WTC11 (cell line): ENCODE measurements around the gene TPST2. TPM values are rescaled to one million over a fixed set of nuclear protein-coding genes. Genes with fewer than 3 reads are reported as not detected.

Experiments
- ATAC-seq: fragments of 200-7000 bp; cut with Tn5 transposase; 2 replicates; pipeline ENCODE4 v1.10.0; 2021; ENCODE audit warnings: mild to moderate bottlenecking, moderate library complexity
- CTCF ChIA-PET: fragments of 300-600 bp; sonication (Branson Sonifier 250); formaldehyde crosslinking; loops from one replicate; lab custom pipeline; 2021; ENCODE audit warnings: antibody characterized with exemption; lab: Charles Lee
- POLR2A ChIA-PET: fragments of 350-600 bp; sonication (Branson Sonifier 250); formaldehyde crosslinking; loops from one replicate; lab custom pipeline; 2021; ENCODE audit warnings: antibody characterized with exemption; lab: Charles Lee
- DNase-seq: peaks from one replicate; pipeline ENCODE4 v3.0.0; 2021; ENCODE audit warnings: low spot score
- H3K27ac Mint-ChIP-seq: 2 replicates; pipeline ENCODE4 v1.8.0; 2021; ENCODE audit warnings: mixed read lengths
- H3K27me3 Mint-ChIP-seq: 2 replicates; pipeline ENCODE4 v1.8.0; 2021; ENCODE audit warnings: low read depth, mild to moderate bottlenecking, moderate library complexity, mixed read lengths
- H3K36me3 Mint-ChIP-seq: 2 replicates; pipeline ENCODE4 v1.8.0; 2021; ENCODE audit warnings: mixed read lengths
- H3K4me1 Mint-ChIP-seq: 2 replicates; pipeline ENCODE4 v1.8.0; 2022; ENCODE audit warnings: mixed read lengths
- H3K4me3 Mint-ChIP-seq: 2 replicates; pipeline ENCODE4 v1.8.0; 2021; ENCODE audit warnings: mild to moderate bottlenecking, moderate library complexity, mixed read lengths
- H3K9me3 Mint-ChIP-seq: 2 replicates; pipeline ENCODE4 v1.8.0; 2021; ENCODE audit warnings: mixed read lengths
- AR ChIP-seq: fragments of 250-450 bp; sonication (Bioruptor Pico); IDR thresholded peaks from 2 replicates; pipeline ENCODE4 v1.9.0; 2021; ENCODE audit warnings: mild to moderate bottlenecking
- ATF3 ChIP-seq: sonication (generic); formaldehyde crosslinking; conservative IDR thresholded peaks from 2 replicates; pipeline ENCODE4 v1.8.1; 2022; ENCODE audit warnings: mild to moderate bottlenecking, missing genetic modification reagents
- CBFB ChIP-seq: sonication (generic); formaldehyde crosslinking; IDR thresholded peaks from 2 replicates; pipeline ENCODE4 v1.8.1; 2022; ENCODE audit warnings: mild to moderate bottlenecking, low read depth, missing genetic modification reagents
- ETV6 ChIP-seq: sonication (generic); formaldehyde crosslinking; IDR thresholded peaks from 2 replicates; pipeline ENCODE4 v1.8.1; 2022; ENCODE audit warnings: mild to moderate bottlenecking, missing genetic modification reagents
- GTF2I ChIP-seq: fragments of 250-450 bp; sonication (Bioruptor Pico); conservative IDR thresholded peaks from 2 replicates; pipeline ENCODE4 v1.4.0; 2021; ENCODE audit warnings: mild to moderate bottlenecking
- JAZF1 ChIP-seq: fragments of 250-450 bp; sonication (Bioruptor Pico); IDR thresholded peaks from 2 replicates; pipeline ENCODE4 v1.9.0; 2021; ENCODE audit warnings: moderate library complexity, mild to moderate bottlenecking, inconsistent platforms
- JUN ChIP-seq: sonication (generic); formaldehyde crosslinking; IDR thresholded peaks from 2 replicates; pipeline ENCODE4 v1.8.0; 2023; ENCODE audit warnings: mild to moderate bottlenecking, missing genetic modification reagents
- MLX ChIP-seq: sonication (generic); formaldehyde crosslinking; IDR thresholded peaks from 2 replicates; pipeline ENCODE4 v1.8.1; 2023; ENCODE audit warnings: mild to moderate bottlenecking, missing genetic modification reagents, moderate library complexity
- NFATC4 ChIP-seq: fragments of 250-450 bp; sonication (Bioruptor Pico); IDR thresholded peaks from 2 replicates; pipeline ENCODE4 v1.9.0; 2021; ENCODE audit warnings: mild to moderate bottlenecking
- NFYB ChIP-seq: sonication (generic); formaldehyde crosslinking; conservative IDR thresholded peaks from 2 replicates; pipeline ENCODE4 v1.8.0; 2022; ENCODE audit warnings: low read depth, missing genetic modification reagents
- NR2C2 ChIP-seq: sonication (generic); formaldehyde crosslinking; IDR thresholded peaks from 2 replicates; pipeline ENCODE4 v1.8.0; 2022; ENCODE audit warnings: mild to moderate bottlenecking, missing genetic modification reagents
- SOX15 ChIP-seq: fragments of 250-450 bp; sonication (Bioruptor Pico); IDR thresholded peaks from 2 replicates; pipeline ENCODE4 v1.9.0; 2021; ENCODE audit warnings: mild to moderate bottlenecking
- ZNF138 ChIP-seq: sonication (generic); formaldehyde crosslinking; conservative IDR thresholded peaks from 2 replicates; pipeline ENCODE4 v1.8.1; 2022; ENCODE audit warnings: mild to moderate bottlenecking, moderate library complexity, missing genetic modification reagents
- ZNF232 ChIP-seq: sonication (generic); formaldehyde crosslinking; IDR thresholded peaks from 2 replicates; pipeline ENCODE4 v1.8.0; 2022; ENCODE audit warnings: mild to moderate bottlenecking, missing genetic modification reagents
- ZNF263 ChIP-seq: sonication (generic); formaldehyde crosslinking; IDR thresholded peaks from 2 replicates; pipeline ENCODE4 v1.8.1; 2022; ENCODE audit warnings: low read depth, mild to moderate bottlenecking, moderate library complexity, missing genetic modification reagents
- ZNF512 ChIP-seq: sonication (generic); formaldehyde crosslinking; IDR thresholded peaks from 2 replicates; pipeline ENCODE4 v1.8.1; 2022; ENCODE audit warnings: missing genetic modification reagents, borderline replicate concordance
- ZSCAN18 ChIP-seq: fragments of 250-450 bp; sonication (Bioruptor Pico); IDR thresholded peaks from 2 replicates; pipeline ENCODE4 v2.1.2; 2022; ENCODE audit warnings: mild to moderate bottlenecking, moderate library complexity
- total RNA-seq: library from RNA; stranded (reverse); gene quantifications from 3 replicates; pipeline ENCODE4 v1.2.3, GENCODE V29; 2021
- TF ChIP-seq, protein P1 (sequence below): sonication (generic); formaldehyde crosslinking; IDR thresholded peaks from 2 replicates; pipeline ENCODE4 v1.8.1; 2022; ENCODE audit warnings: mild to moderate bottlenecking, moderate library complexity, missing genetic modification reagents
- TF ChIP-seq, protein P2 (sequence below): sonication (generic); formaldehyde crosslinking; IDR thresholded peaks from 2 replicates; pipeline ENCODE4 v1.8.1; 2023; ENCODE audit warnings: mild to moderate bottlenecking, moderate library complexity, missing genetic modification reagents
- TF ChIP-seq, protein P3 (sequence below): fragments of 250-450 bp; sonication (Bioruptor Pico); IDR thresholded peaks from 2 replicates; pipeline ENCODE4 v1.8.0; 2021; ENCODE audit warnings: mild to moderate bottlenecking

The TPST2 gene
- total RNA-seq, 1 experiment from 2014 or later, result 84.2 TPM

DNA sequence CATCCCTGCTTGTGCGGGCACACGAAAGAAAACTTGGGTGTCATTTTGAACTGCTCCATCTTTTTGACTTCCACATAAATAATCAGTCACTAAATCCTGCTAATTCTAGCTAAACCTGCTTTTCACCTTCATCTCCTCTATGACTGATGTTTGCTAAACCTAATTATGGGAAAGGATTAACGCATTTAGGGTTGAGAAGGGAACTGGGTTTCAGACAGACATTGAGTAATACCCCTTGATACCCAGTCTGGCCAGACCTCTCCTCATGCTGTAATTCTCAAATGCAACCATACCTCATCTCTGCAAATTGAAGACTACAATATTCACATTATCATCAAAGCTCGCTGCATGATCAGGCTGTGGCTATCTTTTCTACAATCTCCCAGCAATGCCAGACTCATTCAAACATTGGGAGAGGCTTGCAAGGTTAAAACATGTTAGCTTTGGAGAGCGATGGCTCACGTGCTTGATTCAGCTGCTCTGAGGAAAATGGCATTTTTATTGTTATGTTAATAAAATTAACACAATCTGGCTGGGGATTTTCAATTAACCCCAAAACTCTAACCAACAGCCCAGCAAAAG is 108.7 kb downstream of the TPST2 start:
- no peak for ATAC-seq
- Mint-ChIP-seq H3K4me1 (peaks cover 45% of the 10 kb centered on the region), H3K27ac (peak overlapping the region; percentile 42; the same call in 1 of the 2 replicates), H3K36me3 (peaks cover 34% of the 10 kb centered on the region), H3K4me3 (peak overlapping the region; percentile 9; the same call in 1 of the 2 replicates), H3K27me3 (no peaks in the 10 kb centered on the region), H3K9me3 (no peaks in the 10 kb centered on the region)
- no peak for DNase-seq
- ChIA-PET CTCF (interaction anchor here (0.7 to 4.8 kb wide), 5 partner anchors 35 to 188 kb away, joined by 3 to 17 read pairs (median 4); no protein-coding TSS in a partner anchor), POLR2A (interaction anchor here (2.2 kb wide), 1 partner anchor 176 kb away, joined by 7 read pairs; the partner anchor contains the start of gene MIAT)
- no peak for TF ChIP-seq GTF2I
- TF ChIP-seq JUN (CRISPR knock-in tag), result no peak
- no peak for TF ChIP-seq NFATC4 (CRISPR knock-in tag)
- no peak for TF ChIP-seq JAZF1 (CRISPR knock-in tag)
- TF ChIP-seq CBFB (CRISPR knock-in tag), result no peak
- TF ChIP-seq ZNF138 (CRISPR knock-in tag), result no peak
- no peak for TF ChIP-seq ETV6 (CRISPR knock-in tag)
- no peak for TF ChIP-seq ZNF512 (CRISPR knock-in tag)

GRCh38 chr22:26480611-26480932 is 109.4 kb downstream of the TPST2 start:
- no peak for TF ChIP-seq NFYB (CRISPR knock-in tag)
- TF ChIP-seq SOX15 (CRISPR knock-in tag), result no peak
- TF ChIP-seq ZNF263 (CRISPR knock-in tag), result no peak
- TF ChIP-seq ZNF138 (CRISPR knock-in tag), result no peak
- TF ChIP-seq ATF3 (CRISPR knock-in tag), result no peak
- TF ChIP-seq, protein P1, sequence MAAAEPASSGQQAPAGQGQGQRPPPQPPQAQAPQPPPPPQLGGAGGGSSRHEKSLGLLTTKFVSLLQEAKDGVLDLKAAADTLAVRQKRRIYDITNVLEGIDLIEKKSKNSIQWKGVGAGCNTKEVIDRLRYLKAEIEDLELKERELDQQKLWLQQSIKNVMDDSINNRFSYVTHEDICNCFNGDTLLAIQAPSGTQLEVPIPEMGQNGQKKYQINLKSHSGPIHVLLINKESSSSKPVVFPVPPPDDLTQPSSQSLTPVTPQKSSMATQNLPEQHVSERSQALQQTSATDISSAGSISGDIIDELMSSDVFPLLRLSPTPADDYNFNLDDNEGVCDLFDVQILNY, result no peak
- DNase-seq (no peak), ATAC-seq (no peak)
- ChIA-PET CTCF (interaction anchor here (0.5 kb wide), 1 partner anchor 88 kb away, joined by 3 read pairs; no protein-coding TSS in a partner anchor), POLR2A (no interaction called here)
- Mint-ChIP-seq H3K27me3 (no peaks in the 10 kb centered on the region), H3K4me3 (peak overlapping the region; percentile 12; the same call in 1 of the 2 replicates), H3K4me1 (peaks cover 44% of the 10 kb centered on the region), H3K9me3 (no peaks in the 10 kb centered on the region), H3K27ac (no peak overlapping the region), H3K36me3 (peaks cover 34% of the 10 kb centered on the region)

GRCh38 chr22:26479792-26480610 is 109.9 kb downstream of the TPST2 start:
- DNase-seq (no peak), ATAC-seq (no peak)
- Mint-ChIP-seq H3K36me3 (peaks cover 35% of the 10 kb centered on the region), H3K4me3 (peak overlapping the region; percentile 12), H3K27ac (peak overlapping the region; percentile 38), H3K4me1 (peaks cover 39% of the 10 kb centered on the region), H3K27me3 (no peaks in the 10 kb centered on the region), H3K9me3 (no peaks in the 10 kb centered on the region)
- POLR2A ChIA-PET, result no interaction called here
- CTCF ChIA-PET, result interaction anchor here (0.5 to 1.4 kb wide), 3 partner anchors 19 to 89 kb away, joined by 3 to 7 read pairs (median 3); no protein-coding TSS in a partner anchor
- TF ChIP-seq NR2C2 (no peak), ZNF232 (CRISPR knock-in tag) (no peak), ZSCAN18 (CRISPR knock-in tag) (no peak), MLX (CRISPR knock-in tag) (no peak), AR (CRISPR knock-in tag) (no peak)
- TF ChIP-seq, protein P2, sequence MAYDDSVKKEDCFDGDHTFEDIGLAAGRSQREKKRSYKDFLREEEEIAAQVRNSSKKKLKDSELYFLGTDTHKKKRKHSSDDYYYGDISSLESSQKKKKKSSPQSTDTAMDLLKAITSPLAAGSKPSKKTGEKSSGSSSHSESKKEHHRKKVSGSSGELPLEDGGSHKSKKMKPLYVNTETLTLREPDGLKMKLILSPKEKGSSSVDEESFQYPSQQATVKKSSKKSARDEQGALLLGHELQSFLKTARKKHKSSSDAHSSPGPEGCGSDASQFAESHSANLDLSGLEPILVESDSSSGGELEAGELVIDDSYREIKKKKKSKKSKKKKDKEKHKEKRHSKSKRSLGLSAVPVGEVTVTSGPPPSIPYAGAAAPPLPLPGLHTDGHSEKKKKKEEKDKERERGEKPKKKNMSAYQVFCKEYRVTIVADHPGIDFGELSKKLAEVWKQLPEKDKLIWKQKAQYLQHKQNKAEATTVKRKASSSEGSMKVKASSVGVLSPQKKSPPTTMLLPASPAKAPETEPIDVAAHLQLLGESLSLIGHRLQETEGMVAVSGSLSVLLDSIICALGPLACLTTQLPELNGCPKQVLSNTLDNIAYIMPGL (CRISPR knock-in tag), result no peak
- TF ChIP-seq, protein P3, sequence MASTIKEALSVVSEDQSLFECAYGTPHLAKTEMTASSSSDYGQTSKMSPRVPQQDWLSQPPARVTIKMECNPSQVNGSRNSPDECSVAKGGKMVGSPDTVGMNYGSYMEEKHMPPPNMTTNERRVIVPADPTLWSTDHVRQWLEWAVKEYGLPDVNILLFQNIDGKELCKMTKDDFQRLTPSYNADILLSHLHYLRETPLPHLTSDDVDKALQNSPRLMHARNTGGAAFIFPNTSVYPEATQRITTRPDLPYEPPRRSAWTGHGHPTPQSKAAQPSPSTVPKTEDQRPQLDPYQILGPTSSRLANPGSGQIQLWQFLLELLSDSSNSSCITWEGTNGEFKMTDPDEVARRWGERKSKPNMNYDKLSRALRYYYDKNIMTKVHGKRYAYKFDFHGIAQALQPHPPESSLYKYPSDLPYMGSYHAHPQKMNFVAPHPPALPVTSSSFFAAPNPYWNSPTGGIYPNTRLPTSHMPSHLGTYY, result no peak
